GM18499 (cell line): ENCODE measurements around the gene BCR.

Experiments
- ATAC-seq: cut with Tn5 transposase; IDR thresholded peaks from one replicate; pipeline ENCODE4 v1.9.1; 2021; ENCODE audit warnings: moderate number of reproducible peaks; ENCODE audit not compliant: insufficient read depth, unreplicated experiment

Gene BCR

DNA sequence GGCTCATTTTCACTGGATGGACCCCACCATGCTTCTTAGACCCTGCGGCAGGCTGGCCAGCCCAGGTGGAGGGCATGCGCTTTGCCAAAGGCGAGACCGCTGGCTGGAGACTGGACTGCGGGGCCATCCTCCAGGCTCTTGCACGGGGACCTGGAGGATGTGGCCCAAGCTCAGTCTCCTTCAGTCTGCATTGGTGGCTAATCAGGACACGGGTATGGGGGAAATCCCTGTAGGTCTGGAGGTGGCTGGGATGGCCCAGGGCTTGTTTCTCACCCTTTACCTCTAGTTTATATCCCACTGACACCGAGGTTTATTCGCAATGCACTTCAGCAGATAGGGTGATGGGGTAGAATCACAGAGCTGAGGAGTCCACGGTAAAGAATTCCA is 45.0 kb downstream of the BCR start:
- no peak for ATAC-seq

- no peak for ATAC-seq
Observed at GRCh38 chr22:23225724-23226496, 45.6 kb downstream of the BCR start.

GRCh38 chr22:23226497-23226850 is 46.2 kb downstream of the BCR start:
- ATAC-seq = no peak

DNA sequence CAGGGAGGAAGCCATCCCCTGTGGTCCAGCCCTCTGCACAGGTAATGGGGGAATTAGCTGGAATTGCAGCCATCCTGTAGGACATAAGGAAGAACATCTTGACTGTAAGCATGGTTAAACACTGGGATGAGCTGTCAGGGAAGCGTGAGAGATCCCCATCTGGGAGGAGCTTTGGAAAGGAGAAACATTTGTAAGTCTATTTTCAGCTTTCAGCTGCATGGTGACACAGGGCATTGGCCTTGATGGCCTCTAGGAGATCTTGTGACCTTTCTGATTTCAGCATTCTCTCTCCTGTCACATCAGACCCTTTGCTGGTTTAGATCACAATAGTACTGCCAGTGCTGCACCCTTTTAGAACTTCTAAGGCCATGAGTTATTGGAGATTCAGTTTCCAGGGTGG is 47.1 kb downstream of the BCR start:
- no peak for ATAC-seq

- no peak for ATAC-seq
Observed at GRCh38 chr22:23228503-23228902, 48.2 kb downstream of the BCR start.

GRCh38 chr22:23229646-23230045 is 49.3 kb downstream of the BCR start:
- no peak for ATAC-seq

DNA sequence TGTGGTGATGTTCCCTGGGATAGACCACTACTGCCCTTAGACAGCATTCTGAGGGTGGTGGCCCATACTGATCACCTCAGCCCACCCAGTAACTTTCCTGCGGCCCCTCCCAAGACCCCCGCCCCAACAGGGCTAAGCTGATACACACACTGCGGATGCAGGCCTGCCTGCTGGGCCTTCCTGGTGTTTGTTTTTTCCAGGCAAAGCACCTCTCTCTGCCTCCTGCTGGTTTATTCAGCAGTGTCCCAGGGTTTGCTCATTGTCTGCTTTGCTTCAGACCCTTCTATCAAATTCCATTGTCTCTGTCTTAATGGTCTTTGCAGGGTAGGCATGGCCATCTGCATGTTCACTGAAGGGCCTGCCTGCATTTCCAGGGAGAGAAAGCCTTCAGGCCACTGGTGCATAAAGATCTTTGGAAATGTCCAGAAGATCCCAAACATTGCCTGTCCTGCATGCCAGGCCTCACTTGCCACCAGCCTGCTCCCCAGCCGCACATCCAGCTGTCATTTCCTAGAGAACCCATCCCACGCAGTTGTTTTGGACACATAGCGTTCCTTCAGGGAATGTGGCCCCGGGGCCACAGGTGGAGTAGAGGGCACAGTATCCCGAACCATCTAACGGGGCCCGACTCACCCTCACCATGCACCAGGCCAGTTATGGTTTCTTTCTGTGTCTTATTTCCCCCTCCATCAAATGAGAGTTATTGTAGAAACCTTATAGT is 50.2 kb downstream of the BCR start:
- no peak for ATAC-seq

DNA sequence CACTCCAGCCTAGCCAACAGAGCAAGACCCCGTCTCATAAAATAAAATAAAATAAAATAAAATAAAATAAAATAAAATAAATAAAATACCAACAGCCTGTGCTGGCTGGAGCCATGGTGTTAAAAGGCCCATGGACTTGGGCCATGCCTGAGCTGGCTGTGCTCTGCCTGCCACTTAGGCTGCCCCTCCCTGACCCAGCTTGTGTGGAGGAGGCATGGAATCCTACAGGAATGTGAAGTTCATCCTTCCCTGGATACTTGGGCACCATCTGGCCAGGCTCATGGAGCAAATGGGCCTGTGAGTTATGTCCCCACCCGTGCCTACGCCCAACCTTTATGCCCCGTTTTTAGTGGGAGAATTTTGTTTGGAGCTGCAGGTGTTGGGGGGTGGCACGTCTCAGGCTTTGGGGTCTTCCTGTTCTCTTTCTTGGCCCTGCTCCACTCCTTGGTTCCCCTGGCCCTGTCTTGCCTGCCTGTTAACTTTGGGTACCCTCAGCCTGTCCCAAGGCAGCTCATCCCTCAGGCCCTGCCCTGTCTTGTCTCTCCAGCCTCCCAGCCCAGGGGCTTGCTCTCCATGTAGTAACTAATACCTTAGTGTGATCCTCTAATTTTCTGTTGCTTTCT is 51.3 kb downstream of the BCR start:
- ATAC-seq = no peak

DNA sequence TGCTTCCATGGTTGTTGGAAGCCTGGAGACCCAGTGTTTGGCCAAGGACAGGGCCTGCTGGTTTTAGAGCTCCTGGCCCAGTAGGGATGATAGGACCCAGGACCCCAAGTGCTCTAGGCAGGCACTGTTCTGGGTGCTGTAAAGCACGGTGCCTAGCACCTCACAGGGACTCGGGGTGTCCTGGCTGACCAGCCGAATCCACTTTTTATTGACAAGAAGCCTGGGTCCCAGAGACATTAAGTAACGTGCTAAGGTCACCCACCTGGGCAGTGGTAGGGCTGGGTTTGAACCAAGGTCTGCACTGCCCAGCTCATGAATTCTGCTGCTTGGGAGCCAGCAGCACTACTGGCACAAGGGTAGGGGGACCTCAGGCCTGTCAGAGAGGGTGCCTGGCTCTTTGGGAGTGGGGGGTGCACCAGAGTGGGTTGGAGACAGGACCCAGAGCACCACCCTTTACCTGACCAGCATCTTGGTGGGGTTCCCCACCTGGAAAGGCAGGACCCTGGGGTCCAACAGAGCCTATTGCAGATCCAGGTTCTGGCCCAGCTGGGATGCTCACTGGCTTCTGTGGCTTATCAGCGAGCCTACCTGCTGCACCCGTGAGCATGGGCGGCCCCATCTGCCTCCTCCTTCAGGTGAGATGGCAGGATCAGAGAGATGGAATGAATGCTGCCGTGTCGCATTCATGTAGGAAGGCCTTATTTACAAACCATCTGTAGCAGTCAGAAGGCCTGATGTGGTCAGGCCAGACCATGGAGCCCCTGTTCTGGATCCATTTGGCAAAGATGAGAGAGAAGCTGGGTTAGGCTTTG is 52.0 kb downstream of the BCR start:
- ATAC-seq = no peak

DNA sequence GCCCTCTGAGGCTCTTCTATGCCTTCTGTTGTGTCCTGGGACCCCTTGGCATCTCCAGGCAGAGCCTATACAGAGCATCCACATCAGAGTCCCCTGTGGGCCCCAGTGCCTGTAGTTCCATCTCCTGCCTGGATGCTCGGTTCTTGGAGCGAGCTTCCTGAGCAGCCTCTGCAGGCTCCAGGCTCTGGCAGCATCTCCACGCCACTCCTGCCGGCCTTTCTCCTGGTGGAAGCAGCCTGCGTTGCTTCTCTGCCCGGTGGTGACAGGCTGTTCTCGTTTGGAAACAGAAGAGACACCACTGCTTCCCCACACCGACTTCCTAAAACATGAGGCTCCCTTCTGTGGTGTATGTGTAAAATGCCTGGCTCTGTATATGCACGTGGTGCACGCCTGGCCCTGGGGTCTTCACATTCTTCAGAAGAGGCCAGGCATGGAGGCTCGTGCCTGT is 52.8 kb downstream of the BCR start:
- ATAC-seq = no peak

GRCh38 chr22:23233752-23234408 is 53.6 kb downstream of the BCR start:
- no peak for ATAC-seq

GRCh38 chr22:23234409-23235161 is 54.3 kb downstream of the BCR start:
- no peak for ATAC-seq

GRCh38 chr22:23235425-23235824 is 55.1 kb downstream of the BCR start:
- ATAC-seq = no peak

- no peak for ATAC-seq
Observed at GRCh38 chr22:23236026-23236425, 55.7 kb downstream of the BCR start.

GRCh38 chr22:23236440-23237184 is 56.3 kb downstream of the BCR start:
- no peak for ATAC-seq

DNA sequence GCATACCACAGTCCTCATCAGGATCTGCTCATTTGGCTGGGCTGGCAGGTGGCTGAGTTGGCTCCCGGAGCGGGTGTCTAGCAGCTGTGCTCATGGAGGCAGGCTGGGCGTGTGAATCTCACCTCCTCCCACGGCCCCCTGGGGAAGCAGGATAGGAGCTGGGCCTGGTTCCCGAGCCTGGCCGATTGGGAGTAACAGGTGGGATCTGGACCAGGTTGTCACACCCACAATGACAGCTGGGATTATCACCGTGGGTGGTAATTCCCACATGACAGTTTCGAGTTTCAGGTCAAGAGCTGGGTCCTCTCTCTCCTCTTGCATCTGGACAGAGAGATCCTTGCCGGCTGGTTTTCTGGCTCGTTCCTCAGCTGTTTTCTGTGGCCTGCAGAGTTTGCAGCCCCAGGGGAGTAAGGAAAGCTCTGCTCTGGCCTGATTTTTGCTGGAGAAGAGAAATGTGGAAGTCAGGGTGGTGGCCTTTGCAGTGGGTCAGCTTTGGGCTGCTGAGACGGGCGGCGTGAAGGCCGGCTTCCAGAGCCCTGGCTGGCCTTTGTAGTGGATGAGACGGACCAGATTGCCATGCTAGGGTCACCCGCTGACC is 57.0 kb downstream of the BCR start:
- no peak for ATAC-seq

DNA sequence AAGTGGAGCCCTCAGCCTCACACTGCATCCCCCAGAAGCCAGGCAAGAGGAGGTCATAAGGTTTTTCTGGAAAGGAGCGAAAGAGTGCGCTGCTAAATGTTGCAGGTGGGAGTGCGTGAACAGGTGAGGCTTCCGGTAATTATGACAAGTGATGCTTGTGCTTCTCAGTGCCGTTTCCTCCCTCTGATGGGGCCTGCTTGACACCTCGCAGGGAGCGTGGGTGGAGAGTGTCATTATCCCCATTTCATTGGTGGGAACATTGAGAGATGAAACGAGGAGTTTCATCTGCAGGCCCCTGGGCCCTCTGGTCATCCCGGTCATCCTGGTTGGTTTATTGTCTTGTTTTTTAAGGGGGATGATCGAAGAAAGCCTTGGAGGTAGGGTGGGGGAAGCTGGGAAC is 57.5 kb downstream of the BCR start:
- ATAC-seq = no peak

GRCh38 chr22:23238707-23239106 is 58.4 kb downstream of the BCR start:
- no peak for ATAC-seq
